Right hindlimb (tissue), 1 donor: ENCODE data around the gene EYS.

ENCODE experiments used
- DNase-seq: peaks from one replicate; pipeline ENCODE4 v3.0.0-alpha.2; 2018

The EYS gene

DNA sequence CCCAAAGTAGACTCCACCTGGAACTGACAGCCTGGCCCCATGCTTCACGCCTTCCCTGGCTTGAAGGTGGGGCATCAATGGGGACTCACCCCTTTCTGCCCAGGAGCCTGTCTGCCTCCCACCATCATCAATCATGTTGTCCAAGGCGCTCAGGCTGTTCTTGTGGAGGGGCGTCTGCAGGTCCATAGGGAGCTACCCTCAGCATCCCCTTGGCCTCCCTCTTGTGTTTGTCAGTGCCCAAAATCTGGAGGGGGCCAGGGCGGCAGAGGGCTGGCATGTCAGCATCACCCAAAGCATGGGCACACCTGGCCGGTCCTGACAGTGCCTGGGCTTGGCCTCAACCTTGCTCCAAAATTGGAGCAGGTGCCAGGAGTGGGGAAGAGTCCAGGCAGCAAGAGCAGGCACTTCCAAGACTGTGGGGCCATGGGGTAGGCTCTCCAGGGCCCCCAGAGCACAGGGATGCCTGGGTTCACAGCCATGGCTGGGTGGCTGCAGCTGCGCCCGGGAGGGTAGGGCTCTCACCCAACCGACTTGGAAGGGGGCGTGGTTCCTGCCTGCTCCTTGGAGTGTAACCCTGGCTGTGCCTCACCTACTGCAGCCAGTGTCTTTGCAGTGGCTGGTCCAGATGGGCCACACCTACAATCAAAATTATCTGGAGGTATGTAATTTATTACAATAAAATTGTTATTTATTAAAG, 903.4 kb downstream of the EYS start:
- no peak for DNase-seq

DNA sequence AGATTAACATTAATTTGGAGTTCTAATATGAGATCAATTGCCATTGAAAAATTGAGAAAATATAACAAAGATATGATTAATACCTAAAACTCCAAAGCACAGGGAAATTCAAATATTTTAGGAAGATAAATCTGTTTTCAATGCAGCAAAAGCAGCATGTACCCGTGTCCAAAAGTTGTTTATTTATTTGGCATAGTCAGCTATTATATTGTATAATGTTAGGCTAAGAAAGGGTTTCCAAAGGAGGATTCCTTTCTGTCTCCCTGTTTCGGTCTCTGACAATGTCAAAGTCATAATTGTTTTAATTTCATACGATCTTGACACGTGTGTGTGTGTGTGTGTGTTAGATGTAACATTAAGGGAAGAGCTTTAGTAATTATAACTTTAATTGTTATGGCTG, 914.5 kb downstream of the EYS start:
- DNase-seq: no peak

DNA sequence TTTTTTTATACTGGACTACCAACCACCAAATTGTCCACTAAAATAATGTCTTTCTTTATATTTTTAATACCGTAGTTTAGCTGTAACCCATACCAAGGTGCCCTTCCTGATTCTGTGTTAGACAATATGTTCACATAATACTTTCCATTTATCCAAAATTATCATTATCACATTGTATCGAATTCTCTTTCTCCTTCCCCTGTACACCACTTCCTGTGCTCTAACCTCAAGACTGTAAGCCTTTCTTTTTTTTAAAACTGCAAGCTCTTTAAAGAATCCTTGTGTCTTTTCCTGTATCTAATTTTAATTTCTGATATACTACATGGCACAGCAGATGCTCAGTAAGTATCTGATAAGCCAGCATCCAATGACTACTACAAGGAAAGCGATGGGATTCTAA, 917.5 kb downstream of the EYS start:
- DNase-seq: no peak

DNA sequence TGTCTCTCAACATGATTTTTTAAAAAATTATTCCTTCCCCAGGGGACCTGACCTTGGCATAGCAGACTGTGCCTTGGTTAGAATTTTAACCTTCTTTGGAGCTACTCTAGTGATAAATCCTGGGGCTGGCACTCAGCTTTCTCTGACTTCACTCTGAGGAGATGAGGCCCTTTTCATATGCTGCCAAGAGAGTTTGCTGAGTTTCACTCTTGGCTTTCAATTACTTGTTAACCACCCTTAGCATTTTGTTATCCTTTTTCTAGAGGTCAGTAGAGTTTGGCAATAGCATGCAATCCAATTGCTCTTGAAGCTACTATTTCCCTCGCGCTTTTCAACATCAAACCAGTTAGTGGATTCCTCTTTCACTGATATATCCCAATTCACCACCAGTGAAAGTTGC, 920.3 kb downstream of the EYS start:
- DNase-seq: no peak

DNA sequence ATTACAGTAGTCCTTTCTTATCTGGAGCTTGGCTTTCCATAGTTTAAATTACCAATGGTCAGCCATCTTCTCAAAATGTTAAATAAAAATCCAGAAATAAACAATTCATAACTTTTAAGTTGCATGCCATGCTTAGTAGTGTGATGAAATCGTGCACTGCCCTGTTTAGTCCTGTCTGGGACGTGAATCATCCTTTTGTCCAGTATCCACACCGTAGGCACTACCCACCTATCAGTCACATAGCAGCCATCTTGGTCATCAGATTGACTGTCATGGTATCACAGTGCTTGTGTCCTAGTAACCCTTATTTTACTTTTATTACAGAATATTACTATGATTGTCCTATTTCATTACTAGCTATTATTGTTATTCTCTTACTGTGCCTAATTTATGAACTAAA, 924.1 kb downstream of the EYS start:
- no peak for DNase-seq

GRCh38 chr6:64777941-64778785, 928.9 kb downstream of the EYS start:
- DNase-seq: no peak

- DNase-seq: no peak
Measured at GRCh38 chr6:64776359-64776758, 930.7 kb downstream of the EYS start.

GRCh38 chr6:64774881-64775280, 932.1 kb downstream of the EYS start:
- no peak for DNase-seq

GRCh38 chr6:64750910-64751309, 956.1 kb downstream of the EYS start:
- no peak for DNase-seq

DNA sequence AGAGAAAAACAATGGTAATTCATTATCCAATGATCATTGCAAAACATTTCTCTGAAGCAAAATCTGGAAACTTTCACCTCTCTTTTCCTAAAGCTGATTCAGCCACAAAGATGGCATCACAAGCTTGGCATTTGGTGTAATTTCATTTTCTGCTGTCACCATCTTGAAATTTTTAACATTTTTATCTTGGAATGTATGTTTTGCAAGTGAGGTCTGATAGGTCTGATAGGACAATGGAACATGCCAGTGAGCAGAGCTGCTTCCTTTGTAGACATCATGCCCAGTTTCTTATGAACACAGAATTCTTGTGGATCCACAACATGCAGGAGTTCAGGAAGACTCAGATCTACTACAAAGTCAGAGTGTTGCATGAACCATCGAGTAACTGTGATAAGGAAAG, 969.6 kb downstream of the EYS start:
- DNase-seq: no peak

DNA sequence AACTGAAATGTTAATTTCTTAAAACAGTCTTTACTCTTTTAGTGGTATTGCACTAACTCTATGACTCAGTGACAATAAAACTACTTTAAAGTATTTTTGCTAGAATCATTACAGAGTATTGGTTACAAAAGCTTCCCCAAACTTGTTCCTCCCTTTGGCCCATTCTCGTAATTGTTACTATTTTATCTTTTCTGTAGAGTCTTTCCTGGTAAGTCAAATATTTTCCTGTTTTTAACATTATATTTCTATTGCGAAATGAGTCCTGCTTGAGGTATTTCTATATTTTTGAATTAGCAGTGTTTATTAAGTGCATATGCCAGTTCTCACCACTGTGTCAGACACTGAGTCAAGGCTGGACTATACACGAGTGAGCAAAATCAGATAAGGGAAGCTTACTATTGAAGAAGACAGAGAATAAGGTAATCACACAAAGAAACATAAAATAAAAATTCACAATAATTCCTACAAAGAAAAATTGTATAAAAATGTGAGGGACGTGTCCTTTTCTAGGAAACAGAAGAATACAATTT, 970.5 kb downstream of the EYS start:
- DNase-seq: no peak

DNA sequence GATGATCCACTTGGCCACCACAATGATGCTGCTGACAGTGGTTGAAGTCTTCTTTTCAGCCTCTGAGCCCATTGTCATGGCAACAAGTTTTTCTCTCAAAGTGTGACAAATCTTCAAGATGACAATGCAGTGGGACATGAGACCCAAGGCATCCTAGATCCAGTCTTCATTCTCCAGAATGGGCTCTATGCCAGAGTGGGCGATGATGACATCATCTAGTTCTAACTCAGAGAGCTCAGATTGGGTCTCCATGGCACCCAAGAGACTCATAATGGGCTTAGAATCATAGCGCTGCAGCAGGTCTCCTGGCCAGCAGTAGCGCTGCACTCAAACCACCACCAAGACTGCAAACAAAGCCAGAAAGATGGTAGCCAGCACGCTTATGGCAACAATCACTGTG, 973.6 kb downstream of the EYS start:
- no peak for DNase-seq

- no peak for DNase-seq
Measured at GRCh38 chr6:64732888-64733287, 974.1 kb downstream of the EYS start.

DNA sequence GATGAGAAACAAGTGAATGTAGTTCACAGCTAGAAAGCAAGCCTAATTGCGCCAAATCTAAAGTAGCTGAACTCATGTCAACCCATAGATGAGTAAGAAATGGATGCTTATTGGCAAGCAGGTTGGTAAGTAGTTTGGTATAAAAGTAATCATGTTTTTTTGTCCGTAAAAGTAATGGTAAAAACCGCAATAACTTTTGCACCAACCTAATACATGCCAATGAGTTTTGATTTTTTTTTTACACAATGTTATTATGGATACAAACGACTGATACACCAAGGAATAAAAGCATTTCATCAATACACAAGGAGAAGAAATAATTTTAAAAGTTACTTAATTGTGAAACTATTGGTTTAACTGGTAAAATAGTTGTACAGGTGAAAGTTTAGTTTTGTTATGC, 977.5 kb downstream of the EYS start:
- no peak for DNase-seq

DNA sequence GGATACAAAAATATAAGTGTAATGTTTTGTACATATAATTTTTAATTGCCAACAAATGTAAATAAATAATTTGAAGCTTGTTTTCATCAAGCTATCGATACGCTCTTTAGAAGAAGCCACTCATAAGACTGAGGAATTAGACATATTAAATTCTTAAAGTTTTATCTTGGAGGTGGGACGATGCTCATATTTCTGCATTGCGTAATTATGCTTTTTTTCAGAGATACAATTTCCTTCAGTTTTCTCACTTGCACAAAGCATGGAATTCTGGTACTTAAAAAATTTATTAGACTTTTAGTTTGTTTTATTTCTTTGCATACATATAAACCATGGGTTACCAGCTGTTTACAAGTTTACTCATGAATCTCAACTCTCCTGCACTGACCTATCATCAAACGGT, 980.0 kb downstream of the EYS start:
- no peak for DNase-seq

DNA sequence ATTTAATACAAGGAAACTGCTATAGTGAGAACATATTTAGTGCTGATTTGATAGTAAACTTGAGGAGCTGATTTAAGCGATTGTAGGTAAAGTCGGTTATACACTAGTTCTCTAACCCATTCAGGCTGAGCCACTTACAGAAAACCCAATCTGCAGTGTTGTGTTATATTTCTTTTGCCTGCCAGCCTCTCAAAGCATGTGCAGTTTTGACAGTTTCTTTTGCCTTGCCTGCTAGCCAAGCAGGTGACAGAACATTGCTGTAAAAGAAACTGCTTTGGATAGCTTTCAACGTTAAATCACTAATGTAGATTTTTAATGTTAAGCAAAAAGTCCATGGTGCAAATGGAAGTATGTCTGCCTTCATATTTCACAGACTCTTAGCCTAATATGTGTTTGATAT, 982.9 kb downstream of the EYS start:
- no peak for DNase-seq

DNA sequence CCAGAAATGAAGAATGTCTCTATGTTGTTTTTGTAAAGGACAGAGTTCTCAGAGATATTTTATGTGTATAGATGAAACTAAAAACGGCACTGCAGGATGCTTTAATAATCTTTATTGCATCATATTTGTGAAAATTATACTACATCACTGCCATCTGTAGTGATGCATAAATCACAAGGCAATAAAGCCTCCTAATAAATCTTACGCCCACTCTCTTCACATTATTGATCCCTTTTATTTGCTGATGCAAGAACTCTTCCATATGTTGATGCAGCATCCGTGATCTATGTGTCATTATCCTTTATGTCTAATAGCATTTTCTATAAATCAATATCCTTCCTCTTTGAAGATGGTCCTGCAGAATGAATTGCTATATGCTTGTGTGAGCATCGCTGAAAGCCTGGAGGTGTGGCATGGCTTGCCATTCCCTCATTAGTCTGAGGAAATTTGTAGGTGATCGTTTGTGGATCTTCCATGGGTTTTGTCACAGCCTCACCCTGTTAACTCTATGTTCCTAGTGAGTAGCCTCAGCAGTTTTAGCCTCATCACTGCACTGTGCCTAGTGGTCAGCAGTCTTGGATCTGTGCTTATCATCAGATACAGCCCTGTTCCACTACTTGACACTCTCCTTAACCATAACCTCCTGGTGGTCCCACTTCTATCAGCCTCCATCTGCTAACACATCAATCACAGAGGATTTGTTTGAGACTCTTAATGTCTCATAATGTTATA, 983.5 kb downstream of the EYS start:
- DNase-seq: no peak

DNA sequence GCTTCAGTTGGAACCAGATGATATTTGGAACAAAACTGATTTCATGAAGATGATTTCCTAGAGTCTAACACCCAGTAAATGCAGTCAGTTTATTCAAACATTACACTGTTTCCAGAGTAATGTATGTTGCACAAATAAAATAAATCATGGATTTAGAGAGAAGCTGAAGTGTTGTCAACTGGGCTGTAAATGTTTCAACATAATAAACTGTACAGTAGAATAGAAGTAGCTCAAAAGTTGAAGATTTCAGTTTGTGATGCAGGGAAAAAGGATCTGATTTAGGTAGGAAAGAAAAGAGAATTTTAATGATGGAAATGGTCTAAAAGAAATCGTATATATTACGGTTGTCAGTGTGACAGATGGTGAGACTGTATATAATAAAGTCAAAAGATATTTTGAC, 985.2 kb downstream of the EYS start:
- no peak for DNase-seq

DNA sequence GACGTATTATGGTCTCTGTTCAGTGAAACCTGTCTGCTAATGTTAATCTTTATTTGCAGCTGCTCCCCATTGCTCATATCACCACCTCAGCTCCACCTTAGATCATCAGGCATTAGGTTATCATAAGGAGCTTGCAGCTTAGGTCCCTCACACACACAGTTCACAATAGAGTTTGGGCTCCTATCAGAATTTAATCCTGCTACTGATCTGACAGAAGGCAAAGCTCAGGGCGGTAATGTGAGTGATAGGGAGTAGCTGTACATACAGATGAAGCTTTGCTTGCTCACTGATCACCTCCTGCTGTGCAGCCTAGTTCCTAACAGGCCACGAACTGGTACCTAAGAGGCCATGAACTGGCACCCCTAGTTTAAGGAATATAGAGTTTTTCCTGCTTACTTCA, 989.7 kb downstream of the EYS start:
- no peak for DNase-seq

- DNase-seq: no peak
Measured at GRCh38 chr6:64715624-64716023, 991.4 kb downstream of the EYS start.

- DNase-seq: no peak
Measured at GRCh38 chr6:64714073-64714472, 993.0 kb downstream of the EYS start.

- no peak for DNase-seq
Measured at GRCh38 chr6:64713175-64713574, 993.9 kb downstream of the EYS start.

- no peak for DNase-seq
Measured at GRCh38 chr6:64712606-64713005, 994.4 kb downstream of the EYS start.

- no peak for DNase-seq
Measured at GRCh38 chr6:64703922-64704321, 1003.1 kb downstream of the EYS start.
